ENCODE measurements around the gene SCIMP. TPM values are rescaled to one million over a fixed set of nuclear protein-coding genes. Genes with fewer than 3 reads are reported as not detected.
"Not testable (repeated sequence)": the region's sequence is repeated elsewhere in the genome, so short reads cannot be mapped to it uniquely, and the experiment has no call there.

Gene SCIMP
- total RNA-seq = 2.9 TPM

DNA sequence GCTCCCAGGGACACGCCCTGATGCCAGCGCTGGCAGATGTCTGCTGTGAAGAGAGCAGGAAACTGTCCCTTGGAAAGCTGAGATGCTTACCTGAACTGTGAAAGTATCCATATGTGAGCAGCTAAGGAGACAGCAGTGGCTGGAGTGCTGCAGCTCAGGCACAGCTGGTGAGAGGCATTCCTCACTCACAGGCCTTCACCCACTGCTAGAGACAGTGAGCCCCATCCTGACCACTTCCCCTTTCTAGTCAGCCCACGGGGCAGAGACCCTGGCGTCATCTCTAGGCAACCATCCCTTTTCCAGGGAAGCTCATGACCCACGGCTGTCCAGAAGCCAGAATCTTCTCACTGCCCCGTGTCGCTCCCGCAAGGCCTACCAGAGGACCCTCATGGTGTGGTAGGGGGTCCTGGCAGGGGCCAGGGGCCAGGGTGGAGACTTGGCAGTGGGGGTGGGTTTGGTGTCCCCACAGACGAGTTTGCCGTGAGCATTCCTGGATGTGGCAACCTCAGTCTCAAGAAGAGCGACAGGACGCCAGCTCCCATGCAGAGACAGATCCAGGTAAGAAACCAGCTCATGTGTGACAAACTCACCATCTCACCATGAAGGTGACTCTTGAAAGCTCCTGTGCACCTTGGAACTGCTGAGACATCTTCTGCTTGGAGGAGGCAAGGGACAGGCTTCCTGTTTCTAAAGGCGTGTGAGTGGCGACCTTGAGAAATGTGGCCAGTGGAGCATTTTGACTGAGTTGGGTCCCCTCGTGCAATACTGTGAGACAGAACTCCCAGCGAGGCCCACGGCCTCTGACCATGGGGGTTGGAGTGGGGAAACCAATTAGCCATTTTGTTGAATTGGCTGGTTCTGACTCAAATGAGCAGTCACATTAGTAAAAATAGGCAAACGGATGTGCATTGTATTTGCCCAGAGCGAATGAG is at the start of gene SCIMP:
Gene SCIMP, minus strand, starts transcription at position 216 of the 932 bp plus-strand sequence. Its CDS starts 105 bp downstream, at position 111.
- DNase-seq (ENCODE audit: low spot score) = no peak

DNA sequence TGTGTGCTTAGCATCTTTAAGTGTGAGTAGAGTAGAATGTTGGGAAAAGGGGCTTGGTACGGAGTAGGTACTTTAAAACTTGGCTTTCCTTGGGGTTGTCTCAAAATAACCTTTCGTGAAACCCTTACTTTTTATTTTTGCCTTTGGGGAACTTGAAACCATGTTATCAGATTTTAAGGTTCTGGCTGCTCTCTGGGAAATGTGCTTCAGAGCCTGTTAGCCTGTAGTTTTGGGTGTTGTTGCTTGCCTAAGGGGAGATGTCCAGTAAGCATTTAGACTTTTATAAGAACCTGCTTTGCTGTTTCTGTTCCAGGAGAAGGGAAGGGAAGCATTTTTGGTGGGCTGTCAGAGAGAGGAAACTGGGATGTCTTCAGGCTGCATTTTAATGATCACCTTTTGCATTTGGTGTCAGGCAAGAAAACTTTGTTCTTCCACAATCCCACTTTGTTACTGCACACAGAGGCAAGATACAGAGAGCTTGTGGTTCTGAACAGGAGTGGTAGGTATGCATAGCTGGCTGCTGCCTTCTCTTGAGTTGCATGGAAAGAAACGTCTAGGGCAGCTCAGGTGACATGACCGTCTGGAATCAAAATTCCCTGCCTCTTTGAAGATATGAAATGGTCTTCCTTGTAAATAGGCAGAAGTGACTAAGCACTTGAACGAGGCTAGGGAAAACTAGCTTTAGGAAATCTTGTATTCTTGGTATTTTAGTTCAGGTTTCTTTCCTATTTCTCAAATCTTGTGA is 49.1 kb upstream of the SCIMP start:
- no peak for DNase-seq (ENCODE audit: low spot score)

DNA sequence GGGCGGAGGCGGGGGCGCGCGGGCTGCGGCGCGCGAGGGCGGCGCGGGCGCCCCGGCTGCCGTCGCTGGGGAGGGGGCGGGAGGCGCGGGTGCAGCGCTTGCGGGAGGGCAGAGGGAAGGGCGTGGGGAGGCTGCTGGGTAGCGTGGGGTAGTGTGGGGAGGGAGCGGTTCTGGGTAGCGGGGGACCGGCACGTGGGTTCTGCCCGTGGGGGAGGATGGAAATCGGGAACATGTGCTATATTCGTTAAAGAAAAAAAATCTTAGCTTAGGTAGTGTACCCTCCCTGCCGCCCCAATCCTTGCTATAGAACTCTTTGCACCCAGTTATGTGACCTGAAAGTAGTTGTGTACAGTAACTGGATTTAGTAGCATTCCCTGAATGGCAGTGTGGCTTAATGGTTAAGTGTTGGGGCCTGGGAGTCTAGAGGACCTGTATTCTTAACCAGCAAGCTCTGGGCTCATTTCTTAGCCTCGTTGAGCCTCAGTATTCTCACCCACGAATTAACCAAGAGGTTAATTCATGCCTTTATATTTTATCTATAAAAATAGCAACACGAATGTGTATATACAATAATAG is 48.1 kb upstream of the SCIMP start:
- DNase-seq (ENCODE audit: low spot score) = no peak

DNA sequence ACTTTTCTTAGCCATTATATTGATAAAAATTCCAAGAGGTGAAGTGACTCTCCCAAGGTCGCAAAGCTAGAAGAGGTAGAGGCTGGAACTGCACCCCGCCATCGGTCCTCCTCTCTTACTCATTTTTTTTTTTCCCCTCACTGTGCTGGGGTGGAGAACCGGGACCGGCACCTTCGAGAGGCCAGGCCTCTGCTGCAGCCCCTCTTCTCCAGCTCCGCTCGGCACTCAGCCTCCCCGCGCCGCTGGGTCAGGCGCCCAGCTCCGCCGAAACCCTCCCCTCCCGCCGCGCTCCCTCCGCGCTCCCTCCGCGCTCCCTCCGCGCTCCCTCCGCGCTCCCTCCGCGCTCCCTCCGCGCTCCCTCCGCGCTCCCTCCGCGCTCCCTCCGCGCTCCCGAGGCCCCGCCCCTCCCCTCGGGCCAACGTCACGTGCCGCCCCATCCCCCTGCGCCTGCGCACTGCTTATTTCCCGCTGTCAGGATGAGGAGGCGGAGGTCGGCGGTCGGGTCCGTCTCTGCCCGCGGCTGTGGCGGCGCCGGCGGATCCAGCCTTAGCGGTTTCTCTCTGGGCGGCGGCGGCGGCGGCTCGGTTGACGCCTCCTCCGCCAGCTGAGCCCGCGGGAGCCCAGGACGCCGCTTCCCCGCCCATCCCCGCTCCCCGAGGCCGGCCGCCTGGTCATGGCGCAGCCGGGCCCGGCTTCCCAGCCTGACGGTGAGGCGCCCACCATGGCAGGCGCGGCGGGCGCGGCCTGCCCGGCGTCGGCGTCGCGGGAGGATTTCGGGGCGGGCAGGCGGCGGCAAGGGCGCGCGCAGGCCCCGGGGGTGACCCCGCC is 47.4 kb upstream of the SCIMP start, which contains the start of gene RABEP1:
Gene RABEP1, plus strand, starts transcription at position 471 of the 828 bp plus-strand sequence. Its CDS starts 203 bp downstream, at position 674.
- peak; percentile 95 for DNase-seq (ENCODE audit: low spot score)

DNA sequence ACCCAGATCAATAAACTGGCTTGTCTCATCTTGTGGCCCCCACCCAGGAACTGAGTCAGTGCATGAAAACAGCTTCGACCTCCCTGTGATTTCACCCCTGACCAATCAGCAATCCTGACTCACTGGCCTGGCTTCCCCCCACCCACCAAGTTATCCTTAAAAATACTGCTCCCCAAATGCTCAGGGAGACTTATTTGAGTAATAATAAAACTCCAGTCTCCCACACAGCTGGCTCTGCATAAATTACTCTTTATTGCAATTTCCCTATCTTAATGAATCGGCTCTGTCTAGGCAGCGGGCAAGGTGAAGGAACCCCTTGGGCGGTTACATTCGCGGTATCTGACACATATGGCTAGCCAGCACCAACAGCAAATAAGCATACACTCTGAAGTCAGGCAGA is 37.7 kb upstream of the SCIMP start:
- DNase-seq (ENCODE audit: low spot score) = no peak

DNA sequence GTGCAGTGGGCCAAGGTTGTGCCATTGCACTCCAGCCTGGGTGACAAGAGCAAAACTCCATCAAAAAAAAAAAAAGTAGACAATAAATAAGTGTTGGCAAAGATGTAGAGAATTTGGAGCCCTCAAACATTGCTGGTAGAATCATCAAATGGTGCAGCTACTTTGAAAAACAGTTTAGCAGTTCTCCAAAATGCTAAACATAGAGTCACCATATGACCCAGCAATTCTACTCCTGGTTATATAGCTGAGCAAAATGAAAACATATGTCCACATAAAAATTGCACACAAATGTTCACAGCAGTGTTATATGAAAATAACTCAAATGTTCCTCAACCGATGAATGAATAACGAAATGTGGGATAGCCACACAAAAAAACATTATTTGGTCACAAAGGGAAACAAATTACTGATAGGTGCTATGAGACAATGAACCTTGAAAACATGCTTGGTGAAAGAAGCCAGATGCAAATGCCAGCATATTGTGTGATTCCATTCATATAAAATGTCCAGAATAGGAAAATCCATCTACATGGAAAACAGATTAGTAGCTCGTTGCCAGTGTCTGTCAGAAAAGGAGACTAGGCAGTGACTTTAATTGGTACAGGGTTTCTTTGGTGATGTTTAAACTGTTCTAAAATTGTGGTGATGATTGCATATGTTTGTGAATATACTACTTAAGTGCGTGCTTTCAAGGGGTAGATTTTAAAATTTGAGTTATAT is 34.7 kb upstream of the SCIMP start:
- DNase-seq (ENCODE audit: low spot score) = no peak

DNA sequence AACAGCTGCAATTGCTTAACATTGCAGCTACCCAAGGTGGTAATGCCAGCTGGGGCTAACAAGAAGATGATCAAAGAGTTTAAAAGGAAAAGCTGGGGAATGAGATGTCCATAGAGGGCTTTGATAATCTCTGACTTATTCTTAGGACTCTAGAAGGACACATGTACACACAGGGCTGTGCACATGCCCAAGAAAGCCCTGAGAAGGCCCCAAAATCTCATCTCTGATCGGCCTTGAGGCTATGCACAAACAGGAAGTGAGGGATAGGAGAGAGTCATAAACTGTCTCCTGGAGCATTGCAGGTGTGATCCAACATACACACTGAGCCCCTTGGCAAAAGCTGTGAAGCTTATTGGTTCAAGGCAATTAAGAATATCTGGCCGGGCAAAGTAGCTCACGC is 30.2 kb upstream of the SCIMP start:
- DNase-seq (ENCODE audit: low spot score) = no peak

DNA sequence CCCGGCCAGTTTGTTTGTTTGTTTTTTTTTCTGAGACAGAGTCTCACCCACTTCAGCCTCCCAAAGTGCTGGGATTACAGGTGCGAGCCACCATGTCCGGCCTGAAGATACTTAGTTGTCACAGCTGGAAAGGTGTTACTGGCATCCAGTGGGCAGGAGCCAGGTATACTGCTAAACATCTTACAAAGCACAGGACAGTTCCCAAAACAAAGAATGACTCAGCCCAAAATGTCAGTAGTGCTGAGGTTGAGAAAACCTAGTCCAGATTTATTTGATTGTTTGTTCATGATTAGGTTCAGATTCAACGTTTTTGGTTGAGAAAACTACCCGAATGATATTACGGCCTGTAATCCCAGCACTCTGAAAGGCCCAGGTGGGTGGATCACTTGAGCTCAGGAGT is 28.8 kb upstream of the SCIMP start:
- DNase-seq (ENCODE audit: low spot score) = no peak

DNA sequence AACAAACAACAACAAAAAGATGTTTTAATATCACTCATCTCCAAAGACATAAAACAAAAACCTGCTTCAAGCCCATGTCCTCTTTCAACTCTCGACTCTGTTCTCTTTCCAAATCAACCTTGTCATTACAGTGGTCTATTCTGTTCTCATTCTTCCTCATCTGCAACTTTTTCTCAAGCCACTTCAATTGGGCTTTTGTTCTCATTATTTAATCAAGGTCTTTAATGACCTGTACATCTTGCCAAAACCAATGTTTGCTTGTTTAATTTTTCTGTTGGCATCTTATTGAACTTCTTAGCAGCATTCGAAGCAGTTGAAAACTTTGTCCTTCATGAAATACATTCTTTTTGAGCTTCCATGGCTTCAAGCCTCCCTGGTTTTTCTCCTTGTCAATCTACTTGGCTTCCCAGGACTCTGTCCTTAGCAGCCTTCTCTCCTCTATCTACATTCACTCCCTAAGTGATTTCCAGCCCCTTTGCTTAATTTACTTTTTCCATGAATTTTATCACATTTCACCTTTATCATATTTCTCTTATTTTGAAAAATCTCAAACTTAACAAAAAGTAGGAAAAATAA is 27.8 kb upstream of the SCIMP start:
- no peak for DNase-seq (ENCODE audit: low spot score)

DNA sequence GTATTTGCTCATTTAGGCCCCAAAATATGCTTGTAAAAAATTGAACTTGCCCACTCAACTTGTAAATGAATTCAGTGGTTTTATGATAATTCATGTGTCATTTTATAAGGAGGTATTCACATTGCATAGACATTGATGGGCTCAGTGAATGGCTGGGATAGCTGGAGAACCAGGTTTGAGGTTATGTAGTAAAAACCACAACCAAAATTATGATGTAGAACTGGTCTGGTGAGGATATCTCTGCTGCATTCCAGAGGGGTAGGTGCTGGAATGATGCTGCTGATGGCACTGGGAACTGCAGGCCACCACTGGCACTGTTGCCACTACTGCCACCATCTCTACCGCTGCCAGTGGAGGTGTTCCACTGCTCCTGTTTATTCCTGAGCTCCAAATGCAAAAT is 25.9 kb upstream of the SCIMP start:
- no peak for DNase-seq (ENCODE audit: low spot score)

DNA sequence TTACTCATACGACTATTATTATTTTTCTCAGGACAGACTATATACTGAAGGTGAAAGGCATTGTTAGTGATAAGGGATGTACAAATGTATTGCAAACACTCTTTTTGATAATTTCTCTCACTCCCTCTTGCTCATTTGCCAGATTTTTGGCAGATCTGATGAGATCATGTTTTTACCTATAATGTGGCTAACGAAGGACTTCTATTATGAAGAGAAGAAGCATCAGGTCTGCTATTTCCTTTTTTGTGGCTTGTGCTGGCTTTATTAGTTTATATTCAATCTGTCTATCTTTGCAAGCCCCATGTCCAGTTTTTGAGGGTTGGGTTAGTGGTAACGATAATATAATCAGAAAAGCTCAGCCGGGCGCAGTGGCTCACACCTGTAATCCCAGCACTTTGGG is 22.5 kb upstream of the SCIMP start:
- no peak for DNase-seq (ENCODE audit: low spot score)

DNA sequence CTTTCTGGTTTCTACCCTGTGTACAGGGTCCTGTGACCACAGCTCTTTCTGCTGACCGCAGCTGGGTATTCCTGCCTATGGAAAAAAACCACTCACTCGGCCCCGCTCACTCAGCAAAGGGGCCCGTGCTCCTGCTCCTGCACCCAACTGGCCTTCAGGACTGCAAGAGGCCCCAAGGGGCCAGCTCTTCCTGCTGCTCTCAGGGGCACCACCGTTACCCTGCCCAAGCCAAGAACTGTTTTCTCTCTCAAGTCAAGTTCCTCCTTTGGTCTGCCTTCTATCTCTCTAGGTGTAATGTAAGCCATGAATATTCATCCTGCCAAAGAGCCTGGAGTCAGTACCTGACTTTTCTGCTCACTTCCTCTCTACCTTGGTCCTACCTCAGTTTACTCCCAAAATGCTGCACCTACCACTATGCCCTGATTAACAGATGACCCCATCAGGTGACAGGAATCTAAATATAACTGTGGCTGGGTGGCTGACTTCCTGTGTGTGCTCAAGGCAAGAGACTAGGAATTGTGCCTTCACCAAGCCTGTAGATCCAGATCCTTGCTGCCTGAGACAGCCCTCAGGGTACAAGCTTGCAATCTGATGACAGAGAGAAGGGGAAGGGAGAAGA is 20.4 kb upstream of the SCIMP start:
- no peak for DNase-seq (ENCODE audit: low spot score)

DNA sequence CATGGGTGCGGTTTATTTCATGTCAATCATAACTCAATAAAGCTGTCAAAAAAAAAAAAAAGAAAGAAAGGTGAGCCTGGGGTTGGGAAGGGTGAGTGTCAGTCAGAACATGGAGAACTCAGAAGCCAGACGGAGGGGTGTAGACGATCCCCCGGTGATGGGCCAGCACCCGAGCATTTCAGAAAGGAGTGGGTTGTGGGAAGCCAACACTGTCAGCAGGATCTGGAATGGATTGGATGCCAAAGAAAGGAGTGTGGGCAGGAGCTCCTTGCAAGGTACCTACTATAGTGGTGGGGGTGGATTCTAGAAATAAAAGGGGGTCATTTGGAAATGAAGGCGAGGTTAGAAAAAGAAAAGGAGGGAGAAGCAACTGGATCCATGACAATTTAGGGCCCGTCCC is 19.8 kb upstream of the SCIMP start:
- DNase-seq (ENCODE audit: low spot score) = no peak

DNA sequence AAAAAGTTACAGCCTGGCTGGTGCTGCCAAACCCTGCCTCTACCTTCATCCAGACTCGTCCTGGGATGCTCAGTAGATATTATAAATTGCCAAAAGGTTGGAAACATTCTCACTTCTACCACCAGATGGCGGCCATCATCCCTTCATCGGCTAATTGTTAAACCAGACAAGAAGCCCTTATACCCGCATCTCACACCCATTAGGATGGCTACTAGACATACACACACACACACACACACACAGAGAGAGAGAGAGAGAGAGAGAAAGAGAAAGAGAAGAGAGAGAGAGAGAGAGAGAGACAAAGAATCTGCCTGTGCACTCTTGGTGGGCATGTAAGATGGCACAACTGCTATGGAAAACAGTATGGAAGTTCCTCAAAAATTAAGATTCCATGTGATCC is 15.0 kb upstream of the SCIMP start:
- peak; percentile 55 for DNase-seq (ENCODE audit: low spot score)

DNA sequence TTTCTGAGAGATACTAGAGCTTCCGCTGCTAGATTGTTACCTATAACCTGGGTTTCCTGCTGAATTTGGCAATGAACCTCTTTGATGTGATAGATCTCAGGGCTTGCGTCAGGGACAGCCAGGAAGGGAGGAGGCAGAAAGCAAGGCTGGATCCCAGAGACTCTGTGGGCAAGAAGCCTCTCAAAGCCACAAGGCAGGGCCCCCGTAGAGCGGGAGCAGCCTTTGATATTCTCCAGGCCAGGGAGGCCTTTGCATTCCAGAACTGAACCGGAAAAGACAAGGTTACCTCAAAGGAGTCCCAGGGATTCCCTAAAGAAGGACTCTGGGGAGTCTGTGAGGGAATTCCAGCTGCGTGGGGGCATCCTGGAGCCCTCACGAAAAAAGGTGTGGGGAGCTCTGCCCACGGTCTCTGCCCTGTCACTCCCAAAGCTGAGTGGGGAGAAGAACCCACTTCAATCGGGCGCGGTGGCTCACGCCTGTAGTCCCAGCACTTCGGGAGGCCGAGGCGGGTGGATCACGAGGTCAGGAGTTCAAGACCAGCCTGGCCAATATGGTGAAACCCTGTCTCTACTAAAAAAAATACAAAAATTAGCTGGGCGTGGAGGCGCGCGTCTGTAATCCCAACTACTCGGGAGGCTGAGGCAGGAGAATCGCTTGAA is 14.3 kb upstream of the SCIMP start:
- DNase-seq (ENCODE audit: low spot score) = no peak

DNA sequence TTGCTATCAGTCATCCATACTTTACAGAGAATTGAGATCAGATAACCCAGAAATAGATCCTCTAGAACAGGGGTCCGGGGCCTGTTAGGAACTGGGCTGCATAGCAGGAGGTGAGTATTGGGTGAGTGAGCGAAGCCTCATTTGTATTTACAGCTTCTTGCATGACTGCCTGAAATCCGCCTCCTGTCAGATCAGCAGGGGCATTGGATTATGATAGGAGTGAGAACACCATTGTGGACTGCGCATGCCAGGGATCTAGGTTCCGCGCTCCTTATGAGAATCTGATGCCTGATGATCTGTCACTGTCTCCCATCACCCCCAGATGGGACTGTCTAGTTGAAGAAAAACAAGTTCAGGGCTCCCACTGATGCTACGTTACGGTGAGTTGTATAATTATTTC is 13.0 kb upstream of the SCIMP start:
- no peak for DNase-seq (ENCODE audit: low spot score)

DNA sequence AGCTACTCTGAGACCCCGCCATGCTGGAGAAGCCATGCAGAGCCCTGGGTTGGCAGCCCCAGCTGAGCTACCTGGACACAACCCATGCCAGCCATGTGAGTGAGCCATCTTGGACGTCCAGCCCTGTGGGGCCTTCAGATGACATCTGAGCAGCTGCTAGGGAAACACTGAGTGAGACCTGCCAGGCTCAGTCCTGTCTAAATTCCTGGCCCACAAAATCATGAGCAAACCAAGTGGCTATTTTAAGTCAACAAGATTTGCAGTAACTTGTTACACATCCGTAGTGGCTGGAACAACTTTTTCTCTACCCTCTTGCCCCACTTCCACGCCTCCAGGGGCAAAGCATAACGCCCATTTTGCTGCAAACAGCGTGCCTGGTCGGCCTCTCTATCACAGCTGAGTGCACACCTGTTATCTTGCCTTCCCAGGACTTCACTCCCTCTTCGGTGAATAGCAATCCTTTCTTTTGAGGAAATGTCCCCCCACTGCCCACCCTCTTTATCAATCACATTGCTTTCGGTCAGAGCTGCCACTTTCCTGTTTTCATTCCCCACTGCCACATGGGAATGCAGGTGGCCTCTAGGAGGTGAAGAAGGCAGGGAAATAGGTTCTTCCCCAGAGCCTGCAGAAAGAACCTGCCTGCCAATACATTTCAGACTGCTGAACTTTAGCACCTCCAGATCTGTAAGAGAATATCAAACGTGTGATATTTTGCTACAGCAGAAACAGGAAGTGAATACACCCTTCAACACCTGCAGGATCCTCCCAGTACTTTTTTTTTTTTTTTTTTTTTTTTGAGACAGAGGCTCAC is 7.4 kb upstream of the SCIMP start:
- DNase-seq (ENCODE audit: low spot score) = no peak

DNA sequence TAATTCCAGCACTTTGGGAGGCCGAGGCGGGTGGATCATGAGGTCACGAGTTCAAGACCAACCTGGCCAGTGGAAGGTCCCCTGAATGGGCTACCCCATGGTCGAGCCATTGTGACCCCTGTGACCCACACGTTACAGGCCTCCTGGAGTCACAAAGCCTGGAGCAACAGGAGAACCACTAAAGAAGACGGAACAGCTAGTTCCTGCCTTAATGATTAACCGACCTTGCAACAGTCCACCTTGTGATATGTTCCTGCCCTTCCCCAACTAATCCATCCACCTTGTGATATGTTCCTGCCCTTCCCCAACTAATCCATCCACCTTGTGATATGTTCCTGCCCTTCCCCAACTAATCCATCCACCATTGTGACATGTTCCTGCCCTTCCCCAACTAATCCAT is 5.1 kb upstream of the SCIMP start:
- DNase-seq (ENCODE audit: low spot score) = not testable (repeated sequence)

DNA sequence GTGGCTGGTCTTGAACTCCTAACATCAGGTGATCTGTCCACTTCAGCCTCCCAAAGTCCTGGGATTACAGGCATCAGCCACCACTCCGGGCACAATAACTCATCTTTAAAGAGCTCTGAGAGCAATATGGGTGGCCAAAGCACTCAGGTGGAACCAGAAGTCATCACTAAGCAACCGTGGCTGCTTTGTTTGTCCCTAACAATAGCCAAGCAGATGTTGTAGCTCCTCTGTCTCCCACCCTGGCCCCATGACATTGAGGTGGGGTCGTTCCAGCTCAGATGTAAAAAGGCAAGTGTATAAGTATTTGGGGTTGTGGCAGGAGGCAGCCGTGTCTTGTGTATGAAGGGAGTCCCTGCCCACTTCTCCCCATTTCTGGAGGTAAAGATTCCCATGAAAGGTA is 3.7 kb upstream of the SCIMP start:
- DNase-seq (ENCODE audit: low spot score) = no peak

Data from ureter (tissue), 1 donor.